Endothelial cell of umbilical vein (primary cell): ENCODE measurements around the gene ATG10. TPM values are rescaled to one million over a fixed set of nuclear protein-coding genes. Genes with fewer than 3 reads are reported as not detected.
A peak's percentile ranks its signal among the peaks of the same experiment; 100 is the strongest.

Experiments used
- BruUV-seq: library from RNA; stranded (reverse); fragments of 400-500 nt; replicated peaks from 2 replicates; lab custom pipeline; 2021; lab: Mats Ljungman, UMichigan
- CTCF ChIA-PET: fragments of 300-600, 350-600 bp; sonication (Branson Sonifier 250); formaldehyde crosslinking; loops from one replicate; lab custom pipeline; 2021; ENCODE audit warnings: antibody characterized with exemption, inconsistent platforms; lab: Charles Lee
- POLR2A ChIA-PET: fragments of 300-600, 350-600 bp; sonication (Branson Sonifier 250); formaldehyde crosslinking; loops from one replicate; lab custom pipeline; 2021; ENCODE audit warnings: antibody characterized with exemption, inconsistent platforms; lab: Charles Lee
- DNase-seq: peaks from one replicate; pipeline ENCODE4 v3.0.0-alpha.2; 2011; ENCODE audit warnings: low read depth, low spot score
- FAIRE-seq: peaks from 2 replicates; lab custom pipeline; 2011; peaks lifted over from hg19 to GRCh38; lab: Jason Lieb, UNC
- H2AFZ ChIP-seq: 2 replicates; pipeline ENCODE4 v1.6.0; 2012; ENCODE audit warnings: low read depth, low read length, control low read depth, inconsistent platforms
- H3K27ac ChIP-seq: 2 replicates; pipeline ENCODE4 v1.5.1; 2011; ENCODE audit warnings: low read depth, mild to moderate bottlenecking, control low read depth, low read length, moderate library complexity; ENCODE audit not compliant: insufficient read depth
- H3K27me3 ChIP-seq, 2 experiments: 2 replicates each; pipeline versions ENCODE4 v1.6.0 to v1.6.1; 2011; ENCODE audit warnings: low read length in 2 of 2, mixed read lengths in 1 of 2; ENCODE audit not compliant: control insufficient read depth in 2 of 2, insufficient read depth in 2 of 2
- H3K36me3 ChIP-seq, 2 experiments: 2 replicates in 1 of 2; 3 replicates in 1 of 2; pipeline ENCODE4 v1.5.1; 2011; ENCODE audit warnings: low read length in 2 of 2, mild to moderate bottlenecking in 1 of 2, moderate library complexity in 1 of 2; ENCODE audit not compliant: control insufficient read depth in 2 of 2, insufficient read depth in 2 of 2; ENCODE audit errors: extremely low read depth in 1 of 2
- H3K4me1 ChIP-seq: 3 replicates; pipeline ENCODE4 v1.5.1; 2011; ENCODE audit warnings: mild to moderate bottlenecking, low read length; ENCODE audit not compliant: control insufficient read depth, insufficient read depth; ENCODE audit errors: extremely low read depth
- H3K4me2 ChIP-seq: 2 replicates; pipeline ENCODE4 v1.6.1; 2011; ENCODE audit warnings: low read length, control low read depth, mixed read lengths; ENCODE audit not compliant: insufficient read depth
- H3K4me3 ChIP-seq, 3 experiments: fragments of 200-600 bp in 1 of 3; sonication (generic), shearing (Covaris generic) in 1 of 3; replicated peaks in 1 of 3; 2 replicates each; pipeline ENCODE4 v1.5.1; 2011 to 2016; ENCODE audit warnings: control low read depth in 3 of 3, low read length in 3 of 3, mild to moderate bottlenecking in 2 of 3, inconsistent platforms in 1 of 3, low read depth in 1 of 3, moderate library complexity in 1 of 3; ENCODE audit not compliant: insufficient read depth in 1 of 3
- H3K79me2 ChIP-seq: 2 replicates; pipeline ENCODE4 v1.6.0; 2012; ENCODE audit warnings: low read length, inconsistent platforms; ENCODE audit not compliant: control insufficient read depth, insufficient read depth
- H3K9ac ChIP-seq: replicated peaks from 2 replicates; pipeline ENCODE3; 2011; ENCODE audit warnings: low read length, control low read depth; ENCODE audit not compliant: insufficient read depth; ENCODE audit errors: extremely low read depth
- H3K9me1 ChIP-seq: replicated peaks from 3 replicates; pipeline ENCODE4 v1.6.0; 2011; ENCODE audit warnings: mild to moderate bottlenecking, low read length; ENCODE audit not compliant: control insufficient read depth, insufficient read depth; ENCODE audit errors: extremely low read depth
- H3K9me3 ChIP-seq: replicated peaks from 2 replicates; pipeline ENCODE4 v1.5.1; 2012; ENCODE audit warnings: low read length, inconsistent platforms; ENCODE audit not compliant: control insufficient read depth, insufficient read depth
- H4K20me1 ChIP-seq: replicated peaks from 2 replicates; pipeline ENCODE3; 2011; ENCODE audit warnings: mild to moderate bottlenecking, low read length; ENCODE audit not compliant: control insufficient read depth, insufficient read depth; ENCODE audit errors: extremely low read depth
- CTCF ChIP-seq, 2 donors: IDR thresholded peaks; 1 replicate in 1 of 2; 2 replicates in 1 of 2; pipeline ENCODE4 v1.5.1; 2011; ENCODE audit warnings: low read length in 2 of 2, mild to moderate bottlenecking in 2 of 2, moderate library complexity in 2 of 2, control low read depth in 1 of 2, inconsistent platforms in 1 of 2, low read depth in 1 of 2; ENCODE audit not compliant: insufficient read depth in 1 of 2; ENCODE audit errors: extremely low read depth in 1 of 2
- EZH2 ChIP-seq: IDR thresholded peaks from 2 replicates; pipeline ENCODE4 v1.6.1; 2012; ENCODE audit warnings: borderline replicate concordance, low read depth, mild to moderate bottlenecking, moderate library complexity, low read length, inconsistent platforms; ENCODE audit not compliant: severe bottlenecking
- FOS ChIP-seq: IDR thresholded peaks from 2 replicates; pipeline ENCODE4 v1.6.1; 2011; ENCODE audit warnings: mild to moderate bottlenecking, low read length, moderate library complexity, borderline replicate concordance; ENCODE audit not compliant: insufficient read depth
- GATA2 ChIP-seq: IDR thresholded peaks from 2 replicates; pipeline ENCODE4 v1.7.0; 2011; ENCODE audit warnings: low read depth, mild to moderate bottlenecking, moderate library complexity, mixed read lengths, low read length; ENCODE audit not compliant: insufficient read length, insufficient read depth
- JUN ChIP-seq: IDR thresholded peaks from 2 replicates; pipeline ENCODE4 v1.6.1; 2011; ENCODE audit warnings: borderline replicate concordance, low read depth; ENCODE audit not compliant: insufficient read length, insufficient read depth
- MAX ChIP-seq: IDR thresholded peaks from 2 replicates; pipeline ENCODE4 v1.6.1; 2011; ENCODE audit not compliant: insufficient read depth, insufficient read length
- MYC ChIP-seq: IDR thresholded peaks from one replicate; pipeline ENCODE4 v1.6.1; 2011; ENCODE audit warnings: mild to moderate bottlenecking, low read depth, low read length
- POLR2A ChIP-seq: IDR thresholded peaks from 2 replicates; pipeline ENCODE4 v1.6.1; 2012; ENCODE audit warnings: low read depth, mild to moderate bottlenecking, control low read depth, low read length
- POLR2AphosphoS5 ChIP-seq: IDR thresholded peaks from 2 replicates; pipeline ENCODE4 v1.6.1; 2012; ENCODE audit warnings: low read depth, mild to moderate bottlenecking, control low read depth, low read length, moderate library complexity; ENCODE audit not compliant: insufficient read depth
- dilution Hi-C: fragments of 300-500 bp; cut with MboI; formaldehyde crosslinking; loops from one replicate; pipeline ENCODE4 v1.15.0; 2019; ENCODE audit warnings: low sequenced_read_pairs; ENCODE audit not compliant: extremely low pct_ligation_motif_present
- intact Hi-C: fragments of 100-400 bp; cut with micrococcal nuclease; formaldehyde crosslinking; loops from one replicate; pipeline ENCODE4 v1.10.0; 2022
- polyA plus RNA-seq, 4 experiments: library from polyadenylated mRNA; depleted of rRNA in 3 of 4; stranded (reverse) in 3 of 4; unstranded in 1 of 4; fragments of >200 nt; gene quantifications; 2 replicates each; pipeline versions ENCODE4 v1.2.1 to v1.2.3, GENCODE V29; 2011 to 2012; ENCODE audit warnings: missing spikeins in 1 of 4
- total RNA-seq: library from RNA; stranded (reverse); gene quantifications from 2 replicates; pipeline ENCODE4 v1.2.3, GENCODE V29; 2021

Gene ATG10
- total and polyA plus RNA-seq, 2 donors (not counting 3 experiments of a cell fraction or from before 2014, with no cell fraction given), result 1.6 to 3.9 TPM

DNA sequence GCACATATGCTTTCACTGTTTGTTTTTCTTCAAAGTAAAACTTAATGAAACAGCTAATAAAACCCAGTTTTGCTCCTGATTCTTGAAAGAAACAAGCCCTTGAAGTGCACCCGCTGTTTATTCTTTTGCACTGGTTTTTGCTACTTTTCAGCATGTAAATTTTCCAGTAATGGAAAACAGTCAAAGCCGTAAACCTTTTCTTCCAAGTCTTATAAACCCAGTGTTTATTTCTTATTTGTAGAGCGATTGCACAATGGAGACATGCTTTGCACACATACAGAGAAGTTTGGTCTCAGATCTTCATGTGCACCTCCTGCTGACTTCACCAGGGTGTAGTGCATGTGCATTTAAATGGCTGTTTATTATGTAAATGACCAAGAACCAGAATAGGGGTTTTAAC, 51.8 kb downstream of the ATG10 start:
- Histone ChIP-seq H3K9ac (no peak overlapping the region), H3K27me3 (no peaks in the 10 kb centered on the region), H3K9me3 (no peaks in the 10 kb centered on the region), H3K79me2 (no peaks in the 10 kb centered on the region), H3K36me3 (no peaks in the 10 kb centered on the region), H3K27ac (no peak overlapping the region), H3K4me2 (no peak overlapping the region), H2AFZ (no peak overlapping the region), H3K4me3 (no peak overlapping the region), H4K20me1 (no peaks in the 10 kb centered on the region), H3K4me1 (no peaks in the 10 kb centered on the region), H3K9me1 (no peaks in the 10 kb centered on the region)
- BruUV-seq, result no TSS peak
- intact Hi-C loops (no loop called here), dilution Hi-C loops (no loop called here)
- POLR2A ChIA-PET, result no interaction called here
- DNase-seq (no peak), FAIRE-seq (peak; percentile 8)
- TF ChIP-seq GATA2, result no peak
- TF ChIP-seq JUN, result no peak
- no peak for TF ChIP-seq CTCF (IDR thresholded peaks at IDR 0.05; ENCODE audit: extremely low read depth in 1 of 2, insufficient read depth in 1 of 2, low read depth in 1 of 2, low read length in 2 of 2)
- no peak for TF ChIP-seq MAX
- no peak for TF ChIP-seq POLR2AphosphoS5
- no peak for TF ChIP-seq FOS
- TF ChIP-seq MYC, result no peak
- TF ChIP-seq POLR2A, result no peak
- no peak for TF ChIP-seq EZH2
- CTCF ChIA-PET, result no interaction called here
